Glomerular endothelial cell (primary cell): ENCODE data around the gene VRK3. TPM values are rescaled to one million over a fixed set of nuclear protein-coding genes. Genes with fewer than 3 reads are reported as not detected.
A peak's percentile ranks its signal among the peaks of the same experiment; 100 is the strongest.
"Not testable (repeated sequence)": the region's sequence is repeated elsewhere in the genome, so short reads cannot be mapped to it uniquely, and the experiment has no call there.

Experiments used
- DNase-seq: peaks from one replicate; pipeline ENCODE4 v3.0.0-alpha.2; 2011; ENCODE audit warnings: low read depth, low spot score; ENCODE audit errors: extremely low read depth
- total RNA-seq: library from RNA; depleted of rRNA; stranded (reverse); fragments of >200 nt; gene quantifications from 2 replicates; pipeline ENCODE4 v1.2.3, GENCODE V29; 2015

The VRK3 gene
- total RNA-seq, 1 donor from 2014 or later = 36.6 TPM

DNA sequence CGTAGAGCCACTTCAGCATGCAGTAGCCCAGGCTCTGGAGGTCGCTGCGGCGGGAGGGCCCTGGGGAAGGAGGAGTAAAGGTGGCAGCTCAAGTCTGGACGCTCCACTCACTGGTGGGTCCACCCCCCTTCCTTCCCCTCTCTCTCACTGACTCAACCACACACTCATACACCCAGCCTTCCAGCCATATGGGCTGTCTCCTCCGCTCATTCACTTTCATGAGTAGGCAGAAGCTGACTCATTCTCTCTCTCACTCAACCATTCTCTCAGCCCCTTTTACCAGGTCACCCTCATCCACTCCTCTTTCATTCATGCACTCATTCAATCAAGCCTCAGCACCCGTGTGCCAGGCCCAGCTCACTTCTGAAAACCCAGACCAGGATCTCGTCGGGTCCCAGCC is 36.7 kb downstream of the VRK3 start:
- no peak for DNase-seq

GRCh38 chr19:49988007-49988406 is 37.2 kb downstream of the VRK3 start:
- no peak for DNase-seq

GRCh38 chr19:49987159-49987698 is 37.9 kb downstream of the VRK3 start:
- DNase-seq = peak; percentile 79

GRCh38 chr19:49986354-49986753 is 38.8 kb downstream of the VRK3 start:
- no peak for DNase-seq

- no peak for DNase-seq
Measured at GRCh38 chr19:49985871-49986270, 39.3 kb downstream of the VRK3 start.

- DNase-seq = no peak
Measured at GRCh38 chr19:49984491-49984890, 40.7 kb downstream of the VRK3 start.

GRCh38 chr19:49983645-49984229 is 41.4 kb downstream of the VRK3 start:
- DNase-seq = no peak

GRCh38 chr19:49981603-49982593 is 43.3 kb downstream of the VRK3 start:
- DNase-seq = no peak

- no peak for DNase-seq
Measured at GRCh38 chr19:49978324-49978723, 46.8 kb downstream of the VRK3 start.

GRCh38 chr19:49977881-49978280 is 47.3 kb downstream of the VRK3 start:
- DNase-seq = no peak

DNA sequence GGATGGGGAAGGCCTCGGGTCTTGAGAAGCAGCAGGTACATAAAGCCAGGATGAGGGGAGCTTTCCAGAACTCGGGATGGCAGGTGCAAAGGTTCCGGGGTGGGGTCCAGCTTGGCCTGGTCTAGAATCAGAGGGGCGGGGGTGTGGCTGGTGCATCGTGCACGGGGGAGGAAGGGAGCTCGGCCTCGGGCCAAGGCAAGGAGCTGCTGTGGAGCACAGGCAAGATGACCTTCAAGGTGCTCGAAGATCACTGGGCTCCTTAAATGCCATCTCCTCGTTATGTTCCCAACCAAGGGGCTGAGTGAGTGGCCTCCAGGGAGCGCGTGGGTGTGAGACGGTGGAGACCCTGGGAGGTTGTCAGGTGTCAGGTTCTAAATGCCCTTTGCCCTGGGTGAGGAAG is 48.1 kb downstream of the VRK3 start:
- no peak for DNase-seq

DNA sequence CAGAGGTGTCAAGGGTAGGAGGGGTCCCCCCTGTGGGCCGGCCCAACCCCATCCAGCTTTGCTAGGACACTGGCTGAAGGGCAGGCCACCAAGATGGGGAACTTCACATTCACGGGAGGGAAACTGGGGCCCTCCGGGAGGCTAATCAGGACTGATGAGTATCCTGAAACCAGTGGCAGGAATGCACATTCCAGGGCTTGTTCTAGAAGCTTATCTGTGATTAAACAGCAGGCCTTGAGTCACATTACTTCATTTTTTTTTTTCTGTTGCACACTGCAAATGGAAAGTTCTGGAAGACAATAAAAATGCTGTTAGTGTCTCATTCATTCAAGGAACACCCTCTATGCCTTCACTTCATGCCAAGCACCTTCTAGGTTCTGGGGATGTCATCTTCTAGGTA is 48.7 kb downstream of the VRK3 start:
- no peak for DNase-seq

GRCh38 chr19:49975051-49975450 is 50.1 kb downstream of the VRK3 start:
- no peak for DNase-seq

DNA sequence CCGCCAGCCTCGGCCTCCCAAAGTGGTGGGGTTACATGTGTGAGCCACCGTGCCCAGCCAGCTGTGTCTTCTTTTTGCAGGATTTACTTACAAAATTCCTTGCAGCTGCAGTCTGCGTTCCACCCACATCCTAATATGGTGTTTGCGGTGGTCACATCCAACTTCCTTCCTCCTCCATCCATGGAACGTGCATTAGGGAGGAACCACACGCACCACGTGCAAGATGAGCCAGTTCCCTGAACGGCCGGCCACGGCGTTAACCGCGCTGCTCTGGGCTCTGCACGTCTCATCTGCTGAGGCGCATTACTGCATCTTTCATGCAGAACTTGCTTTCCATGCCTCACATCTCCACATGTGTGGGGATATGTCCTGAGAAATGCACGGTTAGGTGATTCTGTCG is 51.2 kb downstream of the VRK3 start:
- DNase-seq = no peak

GRCh38 chr19:49972841-49973240 is 52.3 kb downstream of the VRK3 start:
- DNase-seq = no peak

DNA sequence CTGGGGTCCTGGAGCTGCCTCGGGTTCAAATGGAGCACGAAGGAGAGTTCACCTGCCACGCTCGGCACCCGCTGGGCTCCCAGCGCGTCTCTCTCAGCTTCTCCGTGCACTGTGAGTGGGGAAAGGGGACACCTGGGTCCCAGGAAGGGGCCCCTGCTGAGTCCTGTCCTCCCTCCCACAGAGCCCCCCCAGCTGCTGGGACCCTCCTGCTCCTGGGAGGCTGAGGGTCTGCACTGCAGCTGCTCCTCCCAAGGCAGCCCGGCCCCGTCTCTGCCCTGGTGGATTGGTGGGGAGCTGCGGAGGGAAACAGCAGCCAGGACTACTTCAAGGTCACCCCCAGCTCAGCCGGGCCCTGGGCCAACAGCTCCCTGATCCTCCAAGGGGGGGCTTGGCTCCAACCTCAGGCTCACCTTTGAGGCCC is 53.2 kb downstream of the VRK3 start:
- DNase-seq = no peak

DNA sequence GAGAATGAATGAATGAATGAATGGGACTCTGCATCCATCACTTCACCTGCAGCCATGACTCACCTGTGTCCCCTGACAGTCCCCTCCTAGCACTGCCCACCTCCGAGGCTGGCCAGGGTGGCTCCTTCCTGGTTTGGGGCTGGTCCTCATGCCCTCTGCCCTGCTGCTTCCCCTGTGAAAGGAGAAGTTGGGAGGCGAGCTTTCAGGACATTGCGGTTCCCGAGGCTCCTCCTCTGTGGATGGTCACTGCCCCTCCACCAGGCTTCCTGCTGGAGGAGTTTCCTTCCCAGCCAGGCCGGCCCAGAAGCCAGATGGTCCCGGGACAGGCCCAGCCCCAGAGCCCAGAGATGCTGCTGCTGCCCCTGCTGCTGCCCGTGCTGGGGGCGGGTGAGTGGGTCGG is 55.8 kb downstream of the VRK3 start:
- DNase-seq = not testable (repeated sequence)

DNA sequence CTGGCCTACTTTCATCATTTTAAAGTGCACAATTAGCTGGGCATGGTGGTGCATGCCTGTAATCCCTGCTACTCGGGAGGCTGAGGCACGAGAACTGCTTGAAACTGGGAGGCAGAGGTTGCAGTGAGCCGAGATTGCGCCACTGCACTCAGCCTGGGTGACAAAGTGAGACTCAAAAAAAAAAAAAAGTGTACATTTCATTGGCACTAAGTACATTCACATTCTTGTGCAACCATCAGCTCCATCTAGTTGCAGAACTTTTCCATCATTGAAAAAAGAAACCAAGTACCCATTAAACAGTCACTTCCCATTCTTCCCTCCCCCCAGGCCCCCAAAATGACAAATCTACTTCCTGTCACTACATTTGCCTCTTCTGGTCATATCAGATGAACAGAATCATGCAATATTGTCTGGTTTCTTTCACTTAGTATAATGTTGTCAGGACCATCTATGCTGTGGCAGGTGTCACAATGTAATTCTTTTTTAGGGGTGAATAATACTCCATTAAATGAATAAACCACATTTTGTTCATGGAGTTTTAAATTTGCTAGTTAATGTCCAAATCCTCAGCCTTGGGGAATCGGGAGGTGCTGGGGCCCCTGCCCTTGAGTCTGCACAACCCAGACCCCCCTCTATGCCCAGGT is 56.8 kb downstream of the VRK3 start:
- no peak for DNase-seq

- not testable (repeated sequence) for DNase-seq
Measured at GRCh38 chr19:49960980-49961379, 64.2 kb downstream of the VRK3 start, which contains the start of gene SIGLEC11. SIGLEC11 (minus strand) TSS chr19:49961172; CDS start chr19:49961081, 91 bp downstream.

GRCh38 chr19:49959892-49960291 is 65.3 kb downstream of the VRK3 start:
- DNase-seq = not testable (repeated sequence)

DNA sequence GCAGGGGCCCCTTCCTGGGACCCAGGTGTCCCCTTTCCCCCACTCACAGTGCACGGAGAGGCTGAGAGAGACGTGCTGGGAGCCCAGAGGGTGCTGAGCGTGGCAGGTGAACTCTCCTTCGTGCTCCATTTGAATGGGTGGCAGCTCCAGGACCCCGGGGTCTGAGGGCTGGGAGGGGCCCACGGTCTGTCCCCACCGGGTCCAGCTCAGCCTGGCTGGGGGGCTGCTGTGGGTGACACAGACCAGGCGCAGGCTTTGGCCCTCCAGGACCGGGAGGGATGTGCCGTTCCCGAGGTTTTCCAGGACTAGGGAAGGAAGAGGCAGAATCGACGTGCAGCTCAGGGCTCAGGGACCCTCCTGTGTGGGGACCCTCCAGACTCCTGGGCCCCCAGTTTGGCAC is 66.6 kb downstream of the VRK3 start:
- DNase-seq = not testable (repeated sequence)
